GM19324 (cell line): Measurements from ENCODE around the gene WDR91.

Source experiments
- ATAC-seq: cut with Tn5 transposase; IDR thresholded peaks from one replicate; pipeline ENCODE4 v1.9.1; 2021; ENCODE audit warnings: mild to moderate bottlenecking, moderate library complexity; ENCODE audit not compliant: unreplicated experiment, low FRiP score

WDR91 gene

GRCh38 chr7:135200821-135201331 is 10.4 kb downstream of the WDR91 start:
- no peak for ATAC-seq

- no peak for ATAC-seq
Measured at GRCh38 chr7:135199439-135199838, 11.9 kb downstream of the WDR91 start.

DNA sequence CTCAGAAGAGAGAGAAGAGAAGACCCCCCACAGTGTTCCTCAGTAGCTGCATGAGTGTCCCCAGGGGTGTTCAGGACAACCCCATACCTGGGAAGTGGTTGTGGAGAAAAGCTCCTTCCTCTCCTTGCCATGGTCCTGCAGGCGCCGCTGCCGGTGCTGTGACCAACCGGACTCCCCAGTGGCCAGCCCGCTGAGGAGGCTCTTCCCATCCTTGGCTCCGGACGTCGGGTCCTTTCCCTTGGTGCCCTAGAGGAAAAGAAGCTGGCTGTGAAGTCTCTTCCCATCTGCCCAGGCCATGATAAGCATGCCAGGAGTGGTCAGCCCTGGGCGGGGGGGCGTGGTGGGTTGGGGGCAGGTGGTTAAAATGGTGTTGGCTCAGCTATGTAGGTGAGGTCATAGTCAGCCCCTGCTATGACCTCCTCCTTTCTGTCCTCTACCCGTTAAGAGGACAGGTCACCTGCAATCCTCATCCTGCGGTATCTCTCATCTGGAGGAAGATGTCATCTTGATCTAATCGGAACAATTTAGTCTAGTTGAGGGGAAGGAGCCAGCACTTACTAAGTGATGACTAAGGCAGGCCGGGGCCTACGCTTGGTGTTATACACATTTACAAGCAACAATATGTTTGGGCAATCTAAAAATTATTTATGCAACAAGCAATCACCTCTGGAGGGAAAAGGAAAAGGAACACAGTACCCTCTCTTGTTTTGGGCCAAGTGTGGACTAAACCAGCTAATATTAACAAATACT is 13.2 kb downstream of the WDR91 start:
- ATAC-seq: no peak

- no peak for ATAC-seq
Measured at GRCh38 chr7:135197343-135197742, 14.0 kb downstream of the WDR91 start.

GRCh38 chr7:135195968-135196629 is 15.2 kb downstream of the WDR91 start:
- no peak for ATAC-seq

GRCh38 chr7:135195156-135195555 is 16.2 kb downstream of the WDR91 start:
- ATAC-seq: no peak

- no peak for ATAC-seq
Measured at GRCh38 chr7:135194494-135195095, 16.7 kb downstream of the WDR91 start.

- no peak for ATAC-seq
Measured at GRCh38 chr7:135193615-135194081, 17.7 kb downstream of the WDR91 start.

DNA sequence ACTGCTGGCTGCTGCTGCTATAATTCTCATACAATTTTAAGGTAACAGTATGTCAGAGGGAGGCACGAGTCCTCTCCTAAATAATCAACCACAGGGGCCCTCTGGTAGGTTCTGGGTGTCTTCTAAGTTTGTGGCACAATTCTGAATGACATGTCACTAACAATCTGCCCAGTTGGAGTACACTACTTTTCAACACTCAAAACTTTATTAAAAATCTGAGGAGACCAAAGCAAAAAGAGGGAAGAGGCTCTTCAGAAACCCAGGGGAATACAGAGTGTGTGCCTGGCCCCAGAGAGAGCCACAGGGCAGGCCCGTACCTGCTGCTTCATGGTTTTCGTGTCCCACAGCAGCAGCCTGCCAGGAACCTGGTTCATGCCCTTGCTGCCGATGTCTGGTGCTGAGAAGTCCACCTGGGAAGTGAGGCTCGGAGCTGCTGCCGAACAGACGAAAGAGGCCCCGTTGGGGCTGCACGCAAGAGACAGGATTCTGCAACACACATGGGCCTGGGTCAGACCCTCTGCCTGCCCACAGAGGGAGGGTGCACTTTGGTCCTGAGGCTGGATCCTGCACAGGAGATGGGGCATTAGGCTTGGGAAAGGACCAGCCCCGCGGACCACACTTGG is 18.3 kb downstream of the WDR91 start:
- no peak for ATAC-seq

GRCh38 chr7:135190703-135191102 is 20.6 kb downstream of the WDR91 start:
- no peak for ATAC-seq

DNA sequence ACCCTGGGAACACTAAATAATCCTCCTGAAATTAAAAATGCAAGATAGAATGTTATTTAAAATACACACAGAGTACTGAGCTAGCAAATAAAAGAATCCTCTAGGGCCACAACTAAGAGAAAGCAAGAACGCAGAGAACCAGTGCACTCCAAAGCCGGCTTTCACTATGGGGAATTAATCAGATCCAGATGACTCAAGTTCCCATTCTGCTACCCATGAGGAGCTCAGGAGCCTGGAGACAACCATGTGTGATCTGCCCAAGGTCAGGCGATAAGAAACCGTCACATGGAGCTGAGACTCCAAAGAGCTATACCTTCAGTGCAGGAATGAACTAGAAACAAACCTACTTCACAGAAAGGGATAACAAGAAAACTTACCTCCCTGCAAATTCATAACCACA is 21.4 kb downstream of the WDR91 start:
- ATAC-seq: no peak

GRCh38 chr7:135189221-135189662 is 22.1 kb downstream of the WDR91 start:
- ATAC-seq: no peak

GRCh38 chr7:135188298-135188984 is 22.9 kb downstream of the WDR91 start:
- ATAC-seq: peak; percentile 34

DNA sequence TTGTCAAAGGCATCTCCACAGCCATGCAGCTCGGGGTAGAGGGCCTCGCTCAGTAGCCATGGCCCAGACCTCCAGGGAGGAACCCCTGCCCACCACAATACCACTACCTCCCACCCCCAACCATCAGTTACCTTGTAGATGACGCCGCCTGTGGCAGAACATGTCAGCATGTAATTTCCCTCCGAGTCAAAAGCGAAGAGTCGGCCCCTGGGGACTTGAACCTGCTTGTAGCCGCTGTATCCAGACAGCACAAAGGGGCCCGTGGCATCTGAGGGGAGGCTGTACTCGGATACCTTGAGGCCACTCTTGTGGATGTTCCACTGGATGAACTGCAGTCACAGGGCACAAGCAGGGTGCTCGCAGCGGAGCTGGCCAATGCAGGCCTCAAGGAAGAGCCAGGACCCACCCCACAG is 24.5 kb downstream of the WDR91 start:
- ATAC-seq: no peak

GRCh38 chr7:135186261-135186540 is 25.1 kb downstream of the WDR91 start:
- no peak for ATAC-seq

GRCh38 chr7:135185471-135186260 is 25.7 kb downstream of the WDR91 start:
- ATAC-seq: no peak

DNA sequence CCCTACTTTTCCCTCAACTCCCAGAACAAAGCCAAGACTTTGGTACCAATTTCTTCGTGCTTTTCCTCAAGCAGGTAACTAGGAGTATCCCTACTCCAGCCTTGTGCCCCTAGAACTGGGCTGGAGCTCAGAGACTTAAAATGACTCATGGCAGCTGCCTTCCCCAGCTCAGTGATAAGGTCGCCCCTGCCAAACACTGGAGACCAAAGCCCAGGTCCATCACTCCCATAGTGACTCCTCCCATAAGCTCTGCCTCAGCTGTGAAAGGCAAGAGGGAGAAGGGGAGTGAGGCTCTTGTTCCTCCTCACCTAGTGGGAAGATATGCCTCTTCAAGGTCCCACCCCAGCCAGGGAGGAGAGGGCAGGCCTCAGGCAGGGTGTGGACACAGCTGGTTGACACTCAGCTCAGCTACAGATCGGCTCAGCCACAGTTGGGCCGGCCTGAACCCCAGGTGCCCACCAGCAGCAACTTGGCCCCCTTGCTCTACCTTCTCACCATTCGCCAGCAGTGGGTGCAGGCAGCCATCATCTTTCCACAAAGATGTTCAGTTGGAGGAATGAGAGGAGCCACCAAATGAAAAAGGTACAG is 27.0 kb downstream of the WDR91 start:
- no peak for ATAC-seq

- ATAC-seq: no peak
Measured at GRCh38 chr7:135183478-135183877, 27.8 kb downstream of the WDR91 start.

DNA sequence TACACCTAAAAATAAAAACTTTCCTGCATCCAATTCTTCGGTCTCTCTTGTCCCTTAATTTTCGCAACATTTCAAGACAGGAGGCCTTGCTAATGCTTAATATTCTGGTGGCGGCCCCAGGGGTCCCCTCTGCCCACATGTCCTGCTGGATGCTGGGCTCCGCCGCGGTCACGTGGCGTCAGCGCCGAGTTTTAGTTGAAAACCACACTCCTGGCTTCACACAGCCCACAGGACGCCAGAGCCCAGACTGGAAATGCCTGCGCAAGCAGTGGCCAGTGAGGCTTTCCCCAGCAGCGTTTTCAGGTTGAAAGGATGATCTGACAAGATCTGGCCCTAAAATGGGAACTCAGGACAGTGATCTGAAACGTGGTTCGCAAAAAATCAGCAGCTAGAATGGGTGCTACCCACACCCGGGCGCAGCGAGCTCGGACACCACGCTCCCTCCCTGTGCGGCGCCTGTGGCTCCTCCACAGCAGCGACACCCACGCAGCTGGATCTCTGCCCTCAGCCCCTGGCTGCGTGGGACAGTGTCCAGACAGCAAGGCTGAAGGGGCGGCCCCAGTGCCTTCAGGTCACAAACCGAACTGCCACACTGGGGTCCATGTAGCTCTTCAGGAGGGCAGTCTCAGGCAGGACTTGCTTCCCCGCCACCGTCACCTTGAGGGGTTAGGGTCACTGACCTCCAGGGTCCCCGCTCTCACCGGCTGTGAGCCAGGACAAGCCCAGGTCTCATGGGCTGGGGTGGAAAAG is 29.2 kb downstream of the WDR91 start:
- ATAC-seq: no peak
